IMR-90 (cell line): ENCODE measurements around the gene ST8SIA6. TPM values are rescaled to one million over a fixed set of nuclear protein-coding genes. Genes with fewer than 3 reads are reported as not detected.

Experiments
- ATAC-seq: fragments of 200-7000 bp; cut with Tn5 transposase; 2 replicates; pipeline ENCODE4 v1.9.1; 2020; ENCODE audit warnings: low read depth, mild to moderate bottlenecking, moderate library complexity
- BruUV-seq: library from RNA; stranded (reverse); fragments of 400-500 nt; replicated peaks from 2 replicates; lab custom pipeline; 2021; lab: Mats Ljungman, UMichigan
- CTCF ChIA-PET: fragments of 300-600 bp; formaldehyde crosslinking; extraction: SDS; loops from one replicate; lab custom pipeline; 2021; ENCODE audit warnings: antibody characterized with exemption; lab: Yijun Ruan, JAX
- POLR2A ChIA-PET: fragments of 300-600 bp; sonication (Branson Sonifier 250); formaldehyde crosslinking; loops from one replicate; lab custom pipeline; 2022; ENCODE audit warnings: antibody characterized with exemption; ENCODE audit not compliant: unreplicated experiment; lab: Charles Lee
- DNase-seq: peaks from one replicate; pipeline ENCODE4 v3.0.0; 2013
- H2AFZ ChIP-seq: replicated peaks from 2 replicates; pipeline ENCODE3; 2013; ENCODE audit warnings: low read length, mild to moderate bottlenecking; ENCODE audit not compliant: poor library complexity
- H2AK5ac ChIP-seq: 2 replicates; pipeline ENCODE4 v1.6.1; 2013; ENCODE audit warnings: low read depth, low read length, inconsistent platforms
- H2AK9ac ChIP-seq: replicated peaks from 2 replicates; pipeline ENCODE3; 2013; ENCODE audit warnings: mild to moderate bottlenecking, low read depth, low read length, moderate library complexity; ENCODE audit not compliant: poor library complexity
- H2BK120ac ChIP-seq: 2 replicates; pipeline ENCODE4 v1.6.1; 2013; ENCODE audit warnings: low read depth, low read length, inconsistent platforms
- H2BK15ac ChIP-seq: 3 replicates; pipeline ENCODE4 v1.6.1; 2013; ENCODE audit warnings: low read depth, low read length, inconsistent platforms
- H2BK20ac ChIP-seq: 2 replicates; pipeline ENCODE4 v1.6.1; 2013; ENCODE audit warnings: low read depth, mild to moderate bottlenecking, inconsistent platforms, low read length, moderate library complexity
- H2BK5ac ChIP-seq: 2 replicates; pipeline ENCODE4 v1.6.1; 2013; ENCODE audit warnings: mild to moderate bottlenecking, low read depth, low read length, inconsistent platforms; ENCODE audit not compliant: poor library complexity, severe bottlenecking
- H3K14ac ChIP-seq: replicated peaks from 2 replicates; pipeline ENCODE4 v1.6.1; 2013; ENCODE audit warnings: low read depth, low read length, inconsistent platforms
- H3K18ac ChIP-seq: 2 replicates; pipeline ENCODE4 v1.6.1; 2013; ENCODE audit warnings: low read depth, low read length, control low read depth
- H3K23ac ChIP-seq: 2 replicates; pipeline ENCODE4 v1.6.1; 2013; ENCODE audit warnings: low read depth, low read length, inconsistent platforms
- H3K27ac ChIP-seq: 2 replicates; pipeline ENCODE4 v1.5.1; 2013; ENCODE audit warnings: mild to moderate bottlenecking, control low read depth, low read length; ENCODE audit not compliant: insufficient read depth
- H3K27me3 ChIP-seq: 2 replicates; pipeline ENCODE4 v1.6.1; 2013; ENCODE audit warnings: low read length; ENCODE audit not compliant: control insufficient read depth, insufficient read depth
- H3K36me3 ChIP-seq: 2 replicates; pipeline ENCODE4 v1.6.1; 2013; ENCODE audit warnings: low read length, mixed read lengths; ENCODE audit not compliant: control insufficient read depth, insufficient read depth
- H3K4ac ChIP-seq: 2 replicates; pipeline ENCODE4 v1.6.1; 2013; ENCODE audit warnings: low read depth, low read length, inconsistent platforms
- H3K4me1 ChIP-seq: 2 replicates; pipeline ENCODE4 v1.6.1; 2013; ENCODE audit warnings: low read length, mixed read lengths; ENCODE audit not compliant: control insufficient read depth, insufficient read depth
- H3K4me2 ChIP-seq: 2 replicates; pipeline ENCODE4 v1.6.1; 2013; ENCODE audit warnings: low read depth, mild to moderate bottlenecking, control low read depth, low read length, moderate library complexity
- H3K4me3 ChIP-seq: 2 replicates; pipeline ENCODE4 v1.5.1; 2013; ENCODE audit warnings: low read depth, mild to moderate bottlenecking, control low read depth, low read length, moderate library complexity; ENCODE audit not compliant: insufficient read depth
- H3K56ac ChIP-seq: 2 replicates; pipeline ENCODE4 v1.6.1; 2013; ENCODE audit warnings: low read length, inconsistent platforms; ENCODE audit not compliant: insufficient read depth; ENCODE audit errors: extremely low read depth
- H3K79me1 ChIP-seq, 2 experiments: 2 replicates each; pipeline ENCODE4 v1.6.1; 2013; ENCODE audit warnings: low read length in 2 of 2, inconsistent platforms in 1 of 2, low read depth in 1 of 2
- H3K9ac ChIP-seq: 2 replicates; pipeline ENCODE4 v1.6.1; 2013; ENCODE audit warnings: low read depth, low read length, control low read depth
- H3K9me1 ChIP-seq: 2 replicates; pipeline ENCODE4 v1.6.1; 2013; ENCODE audit warnings: low read length, inconsistent platforms; ENCODE audit not compliant: insufficient read depth
- H3K9me3 ChIP-seq: 2 replicates; pipeline ENCODE4 v1.6.1; 2013; ENCODE audit warnings: low read length; ENCODE audit not compliant: control insufficient read depth, insufficient read depth
- H4K20me1 ChIP-seq: 2 replicates; pipeline ENCODE4 v1.6.1; 2013; ENCODE audit warnings: low read length, inconsistent platforms; ENCODE audit not compliant: insufficient read depth
- H4K5ac ChIP-seq: 2 replicates; pipeline ENCODE4 v1.6.1; 2013; ENCODE audit warnings: mild to moderate bottlenecking, low read depth, low read length, control low read depth
- H4K8ac ChIP-seq, 2 experiments: 2 replicates each; pipeline ENCODE4 v1.6.1; 2013; ENCODE audit warnings: low read depth in 2 of 2, low read length in 2 of 2, control low read depth in 1 of 2, inconsistent platforms in 1 of 2
- H4K91ac ChIP-seq: 2 replicates; pipeline ENCODE4 v1.6.1; 2013; ENCODE audit warnings: low read depth, low read length, inconsistent platforms; ENCODE audit not compliant: insufficient read depth
- MAZ ChIP-seq: IDR thresholded peaks from 2 replicates; pipeline ENCODE4 v1.6.1; 2012; ENCODE audit warnings: low read depth, mild to moderate bottlenecking, low read length, improper control_type of control experiment, moderate library complexity, borderline replicate concordance
- RAD21 ChIP-seq: IDR thresholded peaks from 2 replicates; pipeline ENCODE4 v1.6.1; 2012; ENCODE audit warnings: low read length, improper control_type of control experiment
- WGBS, 2 experiments: methylation state at CpG; one replicate each; pipeline versions ENCODE4 v1.1.5 to v1.1.7; 2013; ENCODE audit warnings: missing lambda C conversion rate in 2 of 2; ENCODE audit not compliant: insufficient read length in 1 of 2; ENCODE audit errors: extremely low coverage in 2 of 2; 5-methylcytosine and 5-hydroxymethylcytosine counted together
- dilution Hi-C: fragments of 300-500 bp; cut with HindIII; formaldehyde crosslinking; loops from one replicate; pipeline ENCODE4 v1.14.3; 2018; ENCODE audit warnings: low sequenced_read_pairs; ENCODE audit not compliant: unreplicated experiment
- in situ Hi-C: fragments of 300-500 bp; cut with MboI; formaldehyde crosslinking; loops from 3 replicates; pipeline ENCODE4 v1.14.3; 2019; ENCODE audit warnings: low sequenced_read_pairs, inconsistent platforms, mixed read lengths
- intact Hi-C: fragments of 100-400 bp; cut with micrococcal nuclease; formaldehyde crosslinking; loops from 2 replicates; pipeline ENCODE4 v1.10.0; 2022
- polyA plus RNA-seq, 3 experiments: library from polyadenylated mRNA; depleted of rRNA; stranded (reverse); fragments of >200 nt; gene quantifications; 2 replicates each; pipeline ENCODE4 v1.2.3, GENCODE V29; 2012; ENCODE audit warnings: low replicate concordance in 1 of 3
- total RNA-seq: library from RNA; depleted of rRNA; stranded (reverse); fragments of >200 nt; gene quantifications from 2 replicates; pipeline ENCODE4 v1.2.3, GENCODE V29; 2012
- TF ChIP-seq, protein P1 (sequence below): fragments of 150-350 bp; IDR thresholded peaks from 2 replicates; pipeline ENCODE4 v1.6.1; 2017; ENCODE audit warnings: mild to moderate bottlenecking, antibody characterized with exemption, low read length, low read depth
- TF ChIP-seq, protein P2 (sequence below): conservative IDR thresholded peaks from 2 replicates; pipeline ENCODE4 v1.5.1; 2012; ENCODE audit warnings: mild to moderate bottlenecking, low read depth, low read length, improper control_type of control experiment

ST8SIA6 gene
- total and polyA plus RNA-seq, 2 of the 4 experiments (the other 2 are of a cell fraction), result 0.10 to 0.18 TPM

DNA sequence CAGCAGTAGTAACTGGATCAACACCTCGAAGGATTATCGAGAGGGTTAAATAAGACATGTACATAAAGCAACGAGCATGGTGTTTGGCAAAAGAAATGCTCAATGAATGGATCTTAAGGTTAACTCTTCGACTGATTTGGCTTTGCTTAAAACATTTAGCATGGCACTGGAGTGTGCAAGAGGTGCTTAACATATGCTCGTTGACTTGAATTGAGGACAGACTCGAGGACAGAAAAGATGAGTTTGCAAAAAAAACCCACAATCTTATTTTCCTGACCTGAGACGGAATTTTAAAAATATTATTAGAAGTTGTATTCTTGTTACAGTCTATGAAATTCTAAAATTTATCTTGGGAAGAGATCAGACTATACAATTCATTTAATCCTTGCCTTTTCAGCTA is 49.4 kb upstream of the ST8SIA6 start:
- H3K4me3 ChIP-seq, result no peak overlapping the region
- H3K27me3 ChIP-seq, result no peaks in the 10 kb centered on the region
- intact Hi-C loops (no loop called here), dilution Hi-C loops (no loop called here), in situ Hi-C loops (no loop called here)
- H2BK20ac ChIP-seq, result peak overlapping the region; percentile 72; the same call in 1 of the 2 replicates
- BruUV-seq, result no TSS peak
- TF ChIP-seq, protein P1, sequence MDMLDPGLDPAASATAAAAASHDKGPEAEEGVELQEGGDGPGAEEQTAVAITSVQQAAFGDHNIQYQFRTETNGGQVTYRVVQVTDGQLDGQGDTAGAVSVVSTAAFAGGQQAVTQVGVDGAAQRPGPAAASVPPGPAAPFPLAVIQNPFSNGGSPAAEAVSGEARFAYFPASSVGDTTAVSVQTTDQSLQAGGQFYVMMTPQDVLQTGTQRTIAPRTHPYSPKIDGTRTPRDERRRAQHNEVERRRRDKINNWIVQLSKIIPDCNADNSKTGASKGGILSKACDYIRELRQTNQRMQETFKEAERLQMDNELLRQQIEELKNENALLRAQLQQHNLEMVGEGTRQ, result no peak
- no peak for TF ChIP-seq RAD21
- no peak for TF ChIP-seq MAZ
- TF ChIP-seq, protein P2, sequence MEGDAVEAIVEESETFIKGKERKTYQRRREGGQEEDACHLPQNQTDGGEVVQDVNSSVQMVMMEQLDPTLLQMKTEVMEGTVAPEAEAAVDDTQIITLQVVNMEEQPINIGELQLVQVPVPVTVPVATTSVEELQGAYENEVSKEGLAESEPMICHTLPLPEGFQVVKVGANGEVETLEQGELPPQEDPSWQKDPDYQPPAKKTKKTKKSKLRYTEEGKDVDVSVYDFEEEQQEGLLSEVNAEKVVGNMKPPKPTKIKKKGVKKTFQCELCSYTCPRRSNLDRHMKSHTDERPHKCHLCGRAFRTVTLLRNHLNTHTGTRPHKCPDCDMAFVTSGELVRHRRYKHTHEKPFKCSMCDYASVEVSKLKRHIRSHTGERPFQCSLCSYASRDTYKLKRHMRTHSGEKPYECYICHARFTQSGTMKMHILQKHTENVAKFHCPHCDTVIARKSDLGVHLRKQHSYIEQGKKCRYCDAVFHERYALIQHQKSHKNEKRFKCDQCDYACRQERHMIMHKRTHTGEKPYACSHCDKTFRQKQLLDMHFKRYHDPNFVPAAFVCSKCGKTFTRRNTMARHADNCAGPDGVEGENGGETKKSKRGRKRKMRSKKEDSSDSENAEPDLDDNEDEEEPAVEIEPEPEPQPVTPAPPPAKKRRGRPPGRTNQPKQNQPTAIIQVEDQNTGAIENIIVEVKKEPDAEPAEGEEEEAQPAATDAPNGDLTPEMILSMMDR, result no peak
- H3K14ac ChIP-seq, result no peak overlapping the region
- peak overlapping the region; percentile 98 for H2BK5ac ChIP-seq
- H3K27ac ChIP-seq, result no peak overlapping the region
- H3K23ac ChIP-seq, result no peak overlapping the region
- peaks cover 7% of the 10 kb centered on the region for H3K4me1 ChIP-seq
- peak overlapping the region; percentile 2; the same call in 1 of the 3 replicates for H2BK15ac ChIP-seq
- DNase-seq (no peak), ATAC-seq (no peak)
- H3K4ac ChIP-seq, result no peak overlapping the region
- H2AFZ ChIP-seq, result no peak overlapping the region
- no peak overlapping the region for H3K56ac ChIP-seq
- peak overlapping the region in 1 of 2 experiments; percentile 41; a peak in 1 of 4 replicates for H4K8ac ChIP-seq
- no peaks in the 10 kb centered on the region for H3K79me1 ChIP-seq
- no peak overlapping the region for H2AK9ac ChIP-seq
- no peaks in the 10 kb centered on the region for H4K20me1 ChIP-seq
- H4K5ac ChIP-seq, result no peak overlapping the region
- no peaks in the 10 kb centered on the region for H3K9me3 ChIP-seq
- WGBS, 2 experiments, result no CpG with 5 or more reads among the region's 7 CpGs
- no peak overlapping the region for H3K18ac ChIP-seq
- ChIA-PET POLR2A (no interaction called here), CTCF (no interaction called here)
- no peaks in the 10 kb centered on the region for H3K36me3 ChIP-seq
- no peak overlapping the region for H3K9ac ChIP-seq
- no peak overlapping the region for H2AK5ac ChIP-seq
- H2BK120ac ChIP-seq, result peak overlapping the region; percentile 78; the same call in 1 of the 2 replicates
- no peak overlapping the region for H3K4me2 ChIP-seq
- H4K91ac ChIP-seq, result peak overlapping the region; percentile 9; the same call in 1 of the 2 replicates
- 0 out of 2 replicates have a peak, but pooled peaks cover 8% of the 10 kb centered on the region for H3K9me1 ChIP-seq
